Stimulated activated naive CD8-positive, alpha-beta T cell treated with anti-CD3 and anti-CD28 coated beads, Interleukin-15, amount 100 ng/mL, for 72 hours (primary cell): Measurements from ENCODE around the gene RASAL2.
"Not testable (repeated sequence)": the region's sequence is repeated elsewhere in the genome, so short reads cannot be mapped to it uniquely, and the experiment has no call there.

ENCODE experiments used
- ATAC-seq: fragments of 150-1000 bp; cut with Tn5 transposase; 2 replicates; pipeline ENCODE4 v1.10.0; 2021; ENCODE audit warnings: mild to moderate bottlenecking, moderate library complexity
- DNase-seq, 2 donors: peaks; one replicate each; pipeline ENCODE4 v3.0.0; 2021 to 2022
- H3K27ac Mint-ChIP-seq, 2 donors: one replicate each; pipeline ENCODE4 v1.8.0; 2022; ENCODE audit warnings: mild to moderate bottlenecking in 2 of 2, mixed read lengths in 2 of 2, moderate library complexity in 2 of 2
- H3K27me3 Mint-ChIP-seq: one replicate; pipeline ENCODE4 v1.8.0; 2022; ENCODE audit warnings: mixed read lengths
- H3K4me1 Mint-ChIP-seq: one replicate; pipeline ENCODE4 v1.8.0; 2022; ENCODE audit warnings: mild to moderate bottlenecking, mixed read lengths
- H3K4me3 Mint-ChIP-seq, 2 donors: one replicate each; pipeline ENCODE4 v1.8.0; 2022; ENCODE audit warnings: mild to moderate bottlenecking in 2 of 2, mixed read lengths in 2 of 2, moderate library complexity in 1 of 2
- H3K9me3 Mint-ChIP-seq, 2 donors: one replicate each; pipeline ENCODE4 v1.8.0; 2022; ENCODE audit warnings: mixed read lengths in 2 of 2

RASAL2 gene

DNA sequence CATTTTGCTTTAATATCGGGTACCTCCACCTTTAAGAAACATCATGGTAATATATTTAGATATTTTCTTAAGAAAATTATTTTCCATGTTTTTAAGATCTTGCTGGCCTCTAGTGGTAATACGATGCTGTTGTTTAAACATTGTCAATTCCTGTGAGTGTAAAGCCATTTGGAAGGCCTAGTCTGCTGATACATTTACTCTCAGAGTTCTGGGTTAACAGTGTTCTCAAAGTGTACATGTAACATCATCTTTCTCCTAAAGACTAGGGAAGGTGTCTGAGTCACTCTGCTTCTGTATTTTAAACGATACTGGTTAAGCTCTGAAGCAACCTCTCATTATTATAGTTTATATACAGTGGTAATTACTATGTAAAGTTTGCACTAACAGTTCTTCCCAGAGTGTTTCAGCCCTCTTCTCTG is 189.1 kb downstream of the RASAL2 start:
- Mint-ChIP-seq H3K4me3 (no peak overlapping the region), H3K27me3 (no peaks in the 10 kb centered on the region), H3K4me1 (no peaks in the 10 kb centered on the region), H3K9me3 (no peaks in the 10 kb centered on the region), H3K27ac (no peak overlapping the region)
- no peak for ATAC-seq
- DNase-seq = no peak

DNA sequence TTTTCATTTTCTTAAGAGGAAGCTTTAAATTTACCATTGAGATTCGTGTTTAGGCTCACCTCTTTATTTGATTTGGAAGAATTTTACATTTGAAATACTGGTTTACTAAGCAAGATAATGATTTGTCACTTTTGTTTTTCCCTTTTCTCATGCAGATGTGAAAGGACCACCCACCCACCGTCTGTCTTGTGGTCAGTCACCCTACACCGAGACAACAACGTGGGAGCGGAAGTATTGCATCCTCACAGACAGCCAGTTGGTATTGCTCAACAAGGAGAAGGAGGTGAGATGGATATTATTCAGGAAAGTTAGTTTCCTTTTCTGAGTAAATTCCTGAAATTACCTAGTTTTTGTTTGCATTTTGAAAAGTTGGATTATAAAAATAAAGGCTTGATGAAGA is 189.5 kb downstream of the RASAL2 start:
- no peaks in the 10 kb centered on the region for H3K4me1 Mint-ChIP-seq
- no peaks in the 10 kb centered on the region for H3K27me3 Mint-ChIP-seq
- no peak overlapping the region for H3K4me3 Mint-ChIP-seq
- no peaks in the 10 kb centered on the region for H3K9me3 Mint-ChIP-seq
- DNase-seq (no peak), ATAC-seq (no peak)
- no peak overlapping the region for H3K27ac Mint-ChIP-seq

DNA sequence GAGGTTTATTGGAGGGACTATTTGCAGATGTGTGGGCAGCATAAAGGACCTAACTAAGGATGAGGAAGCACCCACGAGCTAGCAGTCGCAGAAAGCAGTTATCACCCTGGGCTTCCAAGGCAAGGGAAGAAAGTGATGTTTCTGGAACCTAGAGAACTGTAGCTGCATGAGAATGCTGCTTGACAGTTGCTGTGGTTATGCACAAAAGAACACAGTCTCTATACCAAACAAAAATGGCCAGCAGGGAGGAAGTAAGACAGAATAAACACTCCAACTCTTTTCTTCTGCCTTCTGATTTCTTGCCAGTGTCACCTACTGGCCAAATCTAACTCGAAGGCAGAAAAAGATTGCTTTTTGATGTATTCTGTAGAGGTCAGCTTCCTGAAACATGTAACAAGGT is 190.2 kb downstream of the RASAL2 start:
- no peaks in the 10 kb centered on the region for H3K27me3 Mint-ChIP-seq
- no peaks in the 10 kb centered on the region for H3K9me3 Mint-ChIP-seq
- no peak for ATAC-seq
- H3K4me1 Mint-ChIP-seq = no peaks in the 10 kb centered on the region
- DNase-seq = no peak
- no peak overlapping the region for H3K27ac Mint-ChIP-seq
- H3K4me3 Mint-ChIP-seq = no peak overlapping the region

DNA sequence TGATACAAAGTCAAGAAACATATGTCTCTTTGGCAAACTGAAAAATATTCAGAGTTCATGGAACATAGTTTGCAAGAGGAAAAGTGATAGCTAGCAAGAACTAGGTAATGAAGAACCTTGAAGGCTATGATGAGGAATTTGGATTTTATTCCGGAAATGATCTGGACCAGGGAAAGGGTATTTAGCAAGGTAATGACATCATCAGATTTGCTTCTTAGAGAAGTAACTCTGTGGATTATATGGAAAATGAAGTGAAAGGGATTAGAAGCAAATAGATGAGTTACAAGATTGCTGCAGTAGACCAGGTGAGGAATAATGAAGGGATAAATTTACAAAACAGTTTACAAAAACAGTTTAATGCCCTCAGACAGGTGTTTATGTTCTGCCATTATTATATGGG is 197.3 kb downstream of the RASAL2 start:
- H3K27ac Mint-ChIP-seq = no peak overlapping the region
- ATAC-seq (no peak), DNase-seq (no peak)
- H3K9me3 Mint-ChIP-seq = no peaks in the 10 kb centered on the region
- H3K4me1 Mint-ChIP-seq = no peaks in the 10 kb centered on the region
- no peaks in the 10 kb centered on the region for H3K27me3 Mint-ChIP-seq
- H3K4me3 Mint-ChIP-seq = no peak overlapping the region

DNA sequence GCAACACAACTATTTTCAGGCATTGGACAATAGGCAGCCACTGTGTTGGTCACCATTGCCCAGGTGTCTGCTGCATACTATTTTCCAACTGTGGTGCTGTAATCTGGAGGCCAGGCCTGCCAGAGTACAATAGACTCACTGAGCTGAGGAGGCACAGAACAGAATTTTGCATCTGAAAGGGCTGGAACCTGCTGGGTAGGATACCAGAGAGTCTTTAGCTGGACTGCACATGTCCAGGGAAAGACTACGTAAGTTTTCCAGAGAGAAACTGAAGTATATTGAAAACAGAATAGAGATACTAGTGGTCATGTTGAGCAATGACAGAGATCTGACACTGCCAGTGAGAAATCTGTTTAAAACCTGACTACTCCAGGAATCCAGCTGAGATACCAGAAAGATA is 200.8 kb downstream of the RASAL2 start:
- ATAC-seq (no peak), DNase-seq (no peak)
- Mint-ChIP-seq H3K27me3 (peaks cover 1% of the 10 kb centered on the region), H3K4me1 (no peaks in the 10 kb centered on the region), H3K27ac (no peak overlapping the region), H3K4me3 (no peak overlapping the region), H3K9me3 (no peaks in the 10 kb centered on the region)

DNA sequence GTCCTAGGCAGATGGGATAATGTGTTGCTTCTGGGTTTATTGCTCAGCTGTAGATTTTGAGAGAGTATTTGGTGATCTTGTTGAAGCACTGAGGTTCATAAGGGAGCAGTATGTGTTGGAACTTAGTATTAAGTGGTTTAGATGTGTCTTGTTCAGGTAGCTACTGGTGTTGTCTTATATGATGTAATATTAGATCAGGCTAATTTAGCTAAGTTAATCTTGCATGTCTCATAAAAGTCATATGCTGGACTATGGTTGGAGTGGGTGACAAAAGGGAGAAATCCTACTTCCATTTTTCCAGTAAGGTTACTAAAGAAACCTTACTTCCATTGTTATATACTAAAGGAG is 206.4 kb downstream of the RASAL2 start:
- Mint-ChIP-seq H3K4me3 (no peak overlapping the region), H3K27me3 (peaks cover 15% of the 10 kb centered on the region), H3K4me1 (no peaks in the 10 kb centered on the region), H3K27ac (no peak overlapping the region), H3K9me3 (no peaks in the 10 kb centered on the region)
- ATAC-seq = no peak
- DNase-seq = no peak

DNA sequence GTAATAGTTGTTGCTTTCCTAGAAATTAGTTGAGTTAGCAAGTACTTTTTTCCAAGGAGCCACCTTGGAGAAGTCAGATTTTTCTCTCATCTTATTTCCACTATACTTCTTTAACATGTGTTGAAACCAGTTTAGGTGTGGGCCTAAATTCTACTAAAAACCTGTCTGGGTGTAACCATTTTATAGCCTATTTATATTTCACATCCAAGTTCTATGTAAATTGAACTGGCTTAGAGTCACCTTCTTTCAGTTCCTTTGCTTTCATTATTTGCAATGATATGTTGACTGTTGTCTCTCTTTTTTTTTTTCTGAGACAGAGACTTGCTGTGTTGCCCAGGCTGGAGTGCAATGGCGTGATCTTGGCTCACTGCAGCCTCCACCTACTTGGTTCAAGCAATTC is 207.2 kb downstream of the RASAL2 start:
- no peak for ATAC-seq
- Mint-ChIP-seq H3K4me1 (no peaks in the 10 kb centered on the region), H3K27me3 (peaks cover 15% of the 10 kb centered on the region), H3K27ac (no peak overlapping the region), H3K4me3 (no peak overlapping the region), H3K9me3 (no peaks in the 10 kb centered on the region)
- DNase-seq = no peak

DNA sequence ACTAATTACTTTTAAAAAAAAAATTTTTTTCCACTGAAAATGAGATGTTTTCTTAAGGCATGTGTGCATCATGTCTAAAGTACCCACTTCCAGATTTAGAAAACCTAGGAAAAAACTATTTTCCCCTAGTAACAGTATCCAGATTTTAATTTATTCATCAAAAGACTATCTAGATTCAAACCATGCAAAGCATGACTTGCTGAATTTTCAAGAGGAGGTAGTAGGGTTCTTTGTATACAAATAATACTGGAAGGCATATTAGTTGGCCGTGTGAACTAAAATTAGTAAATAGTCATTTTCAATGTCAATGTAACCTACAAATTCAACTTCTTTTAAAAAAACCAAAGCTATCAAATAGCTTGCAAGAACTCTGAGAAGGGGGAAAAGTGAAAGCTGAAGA is 213.4 kb downstream of the RASAL2 start:
- Mint-ChIP-seq H3K27me3 (peaks cover 17% of the 10 kb centered on the region), H3K4me3 (no peak overlapping the region), H3K4me1 (no peaks in the 10 kb centered on the region), H3K27ac (no peak overlapping the region), H3K9me3 (no peaks in the 10 kb centered on the region)
- DNase-seq = no peak
- no peak for ATAC-seq

DNA sequence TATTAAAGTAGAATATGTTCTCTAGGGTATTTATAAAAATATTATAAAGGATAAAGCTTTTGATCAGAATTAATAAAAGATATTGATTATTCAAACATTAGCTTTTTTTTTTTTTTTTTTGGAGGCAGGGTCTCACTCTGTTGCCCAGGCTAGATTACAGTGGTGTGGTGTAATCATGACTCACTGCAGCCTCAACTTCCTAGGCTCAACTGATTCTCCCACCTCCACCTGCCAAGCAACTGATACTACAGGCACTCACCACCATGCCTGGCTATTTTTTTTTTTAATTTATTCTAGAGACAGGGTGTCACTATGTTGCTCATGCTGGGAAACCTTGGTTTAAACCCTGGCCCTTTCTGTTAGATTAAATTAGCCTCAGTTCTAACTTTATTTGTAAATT is 214.5 kb downstream of the RASAL2 start:
- Mint-ChIP-seq H3K27me3 (peaks cover 16% of the 10 kb centered on the region), H3K27ac (no peak overlapping the region), H3K4me1 (no peaks in the 10 kb centered on the region), H3K9me3 (no peaks in the 10 kb centered on the region), H3K4me3 (no peak overlapping the region)
- DNase-seq (no peak), ATAC-seq (no peak)

DNA sequence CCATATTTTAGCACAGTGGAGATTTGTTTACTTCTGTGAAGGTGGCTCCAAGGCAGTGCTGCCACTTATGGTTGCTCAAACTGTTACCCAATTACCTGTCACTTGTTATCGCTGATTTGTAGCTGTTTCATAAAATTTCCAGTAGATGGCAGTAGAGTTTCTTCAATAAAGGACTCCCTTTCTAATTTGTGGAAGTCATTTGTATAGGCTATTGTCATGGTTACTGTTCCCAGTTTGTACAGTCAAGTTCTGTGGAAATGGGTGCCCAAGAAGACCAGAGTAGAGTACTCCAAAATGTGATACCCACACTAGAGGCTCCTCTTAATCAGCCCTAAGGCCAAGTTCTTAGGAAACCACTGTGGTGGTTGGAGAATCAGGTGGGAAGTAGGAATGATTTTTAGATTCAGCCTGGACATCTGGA is 216.8 kb downstream of the RASAL2 start:
- peak; percentile 56 for ATAC-seq
- H3K4me1 Mint-ChIP-seq = no peaks in the 10 kb centered on the region
- H3K27me3 Mint-ChIP-seq = peaks cover 10% of the 10 kb centered on the region
- no peak overlapping the region for H3K27ac Mint-ChIP-seq
- no peak overlapping the region for H3K4me3 Mint-ChIP-seq
- DNase-seq = peak in 1 of 2 donors; percentile 5
- H3K9me3 Mint-ChIP-seq = no peaks in the 10 kb centered on the region

DNA sequence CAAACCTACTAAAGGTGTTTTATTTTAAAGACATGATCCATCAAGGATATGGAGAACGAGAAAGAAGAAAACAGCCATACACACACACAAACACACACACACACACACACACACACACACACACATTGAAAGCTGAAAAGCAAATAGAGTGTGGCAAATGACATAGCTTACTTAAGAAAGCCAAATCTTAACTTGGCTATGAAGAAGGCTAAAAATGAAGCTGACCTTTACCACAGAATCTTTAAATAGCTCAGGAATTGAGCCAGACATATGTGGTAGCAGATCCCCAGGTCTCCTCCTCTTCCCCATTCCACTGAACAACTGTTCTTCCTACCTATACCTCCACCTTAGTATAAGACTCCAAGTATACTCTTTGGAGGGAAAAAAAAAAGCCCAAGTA is 217.3 kb downstream of the RASAL2 start:
- ATAC-seq (no peak), DNase-seq (no peak)
- no peaks in the 10 kb centered on the region for H3K4me1 Mint-ChIP-seq
- H3K9me3 Mint-ChIP-seq = no peaks in the 10 kb centered on the region
- H3K27me3 Mint-ChIP-seq = peaks cover 10% of the 10 kb centered on the region
- no peak overlapping the region for H3K4me3 Mint-ChIP-seq
- H3K27ac Mint-ChIP-seq = no peak overlapping the region

DNA sequence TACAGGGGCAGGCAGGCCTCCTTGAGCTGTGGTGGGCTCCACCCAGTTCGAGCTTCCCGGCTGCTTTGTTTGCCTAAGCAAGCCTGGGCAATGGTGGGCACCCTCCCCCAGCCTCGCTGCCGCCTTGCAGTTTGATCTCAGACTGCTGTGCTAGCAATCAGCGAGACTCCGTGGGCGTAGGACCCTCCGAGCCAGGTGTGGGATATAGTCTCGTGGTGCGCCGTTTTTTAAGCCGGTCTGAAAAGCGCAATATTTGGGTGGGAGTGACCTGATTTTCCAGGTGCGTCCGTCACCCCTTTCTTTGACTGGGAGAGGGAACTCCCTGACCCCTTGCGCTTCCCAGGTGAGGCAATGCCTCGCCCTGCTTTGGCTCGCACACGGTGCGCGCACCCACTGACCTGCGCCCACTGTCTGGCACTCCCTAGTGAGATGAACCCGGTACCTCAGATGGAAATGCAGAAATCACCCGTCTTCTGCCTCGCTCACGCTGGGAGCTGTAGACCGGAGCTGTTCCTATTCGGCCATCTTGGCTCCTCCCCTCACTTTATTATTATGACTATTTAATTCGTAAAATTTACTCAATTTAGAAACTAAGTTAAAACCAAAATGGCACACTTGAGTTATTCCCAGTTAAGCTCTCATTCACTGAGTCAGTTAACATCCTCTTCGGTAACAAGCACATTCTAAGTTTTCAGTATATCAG is 226.5 kb downstream of the RASAL2 start:
- H3K4me3 Mint-ChIP-seq, H3K4me1 Mint-ChIP-seq, H3K27me3 Mint-ChIP-seq, H3K27ac Mint-ChIP-seq, DNase-seq, ATAC-seq, H3K9me3 Mint-ChIP-seq: not testable (repeated sequence)

DNA sequence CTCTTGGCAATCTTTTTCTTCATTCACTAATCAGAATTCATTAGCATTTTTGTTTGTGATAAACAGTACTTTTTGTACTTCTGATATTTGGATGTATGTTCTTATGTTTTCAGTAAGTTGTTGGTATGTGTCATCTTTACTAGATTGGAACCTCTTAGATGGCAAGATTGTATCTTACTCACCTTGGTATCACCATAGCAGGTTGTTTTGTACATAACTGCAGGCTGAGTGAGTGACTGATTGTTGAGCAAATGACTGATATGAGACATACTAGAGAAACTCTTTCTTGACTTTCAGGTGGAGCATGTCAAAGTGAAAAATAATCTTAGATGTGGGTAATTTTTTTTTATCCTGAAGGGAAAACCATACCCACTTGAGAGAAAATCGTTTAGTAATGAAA is 229.2 kb downstream of the RASAL2 start:
- H3K9me3 Mint-ChIP-seq = no peaks in the 10 kb centered on the region
- peaks cover 9% of the 10 kb centered on the region for H3K27me3 Mint-ChIP-seq
- no peaks in the 10 kb centered on the region for H3K4me1 Mint-ChIP-seq
- no peak overlapping the region for H3K27ac Mint-ChIP-seq
- H3K4me3 Mint-ChIP-seq = no peak overlapping the region
- DNase-seq = no peak
- ATAC-seq = no peak

DNA sequence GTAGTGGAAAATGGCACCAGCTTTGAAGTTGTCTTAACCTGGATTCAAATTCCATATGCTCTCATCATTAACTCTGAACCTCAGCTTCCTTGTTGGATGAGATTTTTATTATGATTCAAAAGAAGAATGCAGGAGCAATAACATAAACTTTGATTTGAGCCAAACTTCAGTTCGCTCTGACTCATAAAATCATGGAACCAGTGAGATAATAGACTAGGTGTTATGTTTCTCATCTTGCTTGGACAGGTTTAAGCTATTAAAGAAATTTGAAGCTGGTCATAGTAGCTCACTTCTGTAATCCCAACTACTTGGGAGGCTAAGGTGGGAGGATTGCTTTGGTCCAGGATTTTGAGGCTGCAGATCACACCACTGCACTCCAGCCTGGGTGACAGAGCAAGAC is 230.1 kb downstream of the RASAL2 start:
- H3K4me3 Mint-ChIP-seq = no peak overlapping the region
- DNase-seq (no peak), ATAC-seq (no peak)
- H3K4me1 Mint-ChIP-seq = no peaks in the 10 kb centered on the region
- peaks cover 9% of the 10 kb centered on the region for H3K27me3 Mint-ChIP-seq
- H3K27ac Mint-ChIP-seq = no peak overlapping the region
- H3K9me3 Mint-ChIP-seq = no peaks in the 10 kb centered on the region

DNA sequence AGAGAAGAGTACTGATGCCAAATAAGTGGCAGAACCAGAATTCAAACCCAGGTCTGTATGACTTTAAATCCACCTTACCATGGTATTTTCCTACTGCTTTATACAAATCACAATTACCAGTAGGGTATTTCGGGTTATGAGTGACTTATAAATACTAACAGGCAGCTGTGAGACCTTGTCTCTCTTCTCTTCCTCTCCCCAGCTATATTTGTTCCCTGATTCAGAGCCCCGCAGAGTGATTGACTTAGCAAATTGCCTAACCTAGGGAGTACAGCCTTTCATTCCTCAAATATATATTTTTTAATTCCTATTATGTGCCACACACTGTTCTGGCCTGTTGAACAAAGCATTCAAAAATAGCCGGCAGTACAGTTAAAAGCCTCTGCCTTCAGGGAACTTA is 234.8 kb downstream of the RASAL2 start:
- no peak overlapping the region for H3K4me3 Mint-ChIP-seq
- no peaks in the 10 kb centered on the region for H3K27me3 Mint-ChIP-seq
- H3K27ac Mint-ChIP-seq = no peak overlapping the region
- no peaks in the 10 kb centered on the region for H3K9me3 Mint-ChIP-seq
- DNase-seq (no peak), ATAC-seq (no peak)
- H3K4me1 Mint-ChIP-seq = no peaks in the 10 kb centered on the region

DNA sequence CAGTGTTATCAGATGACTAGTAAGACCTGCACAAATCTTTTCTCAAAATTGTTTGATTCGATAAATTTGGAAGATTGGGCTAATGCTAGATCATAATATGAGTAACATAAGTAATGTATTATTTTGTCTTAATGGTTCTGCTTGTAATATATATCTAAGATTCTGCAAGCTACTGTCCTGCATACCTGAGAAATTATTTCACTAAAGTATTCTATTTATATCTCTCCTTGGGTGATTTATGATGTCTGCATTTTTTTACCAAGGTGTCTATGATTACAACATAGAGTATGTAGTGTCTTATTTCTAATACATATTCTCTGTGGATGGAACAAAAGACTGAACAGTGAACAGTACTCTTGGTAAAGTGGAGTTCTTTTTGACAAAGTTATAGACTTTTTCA is 236.2 kb downstream of the RASAL2 start:
- H3K27me3 Mint-ChIP-seq = no peaks in the 10 kb centered on the region
- no peaks in the 10 kb centered on the region for H3K4me1 Mint-ChIP-seq
- H3K9me3 Mint-ChIP-seq = no peaks in the 10 kb centered on the region
- no peak overlapping the region for H3K4me3 Mint-ChIP-seq
- DNase-seq (no peak), ATAC-seq (no peak)
- H3K27ac Mint-ChIP-seq = no peak overlapping the region

DNA sequence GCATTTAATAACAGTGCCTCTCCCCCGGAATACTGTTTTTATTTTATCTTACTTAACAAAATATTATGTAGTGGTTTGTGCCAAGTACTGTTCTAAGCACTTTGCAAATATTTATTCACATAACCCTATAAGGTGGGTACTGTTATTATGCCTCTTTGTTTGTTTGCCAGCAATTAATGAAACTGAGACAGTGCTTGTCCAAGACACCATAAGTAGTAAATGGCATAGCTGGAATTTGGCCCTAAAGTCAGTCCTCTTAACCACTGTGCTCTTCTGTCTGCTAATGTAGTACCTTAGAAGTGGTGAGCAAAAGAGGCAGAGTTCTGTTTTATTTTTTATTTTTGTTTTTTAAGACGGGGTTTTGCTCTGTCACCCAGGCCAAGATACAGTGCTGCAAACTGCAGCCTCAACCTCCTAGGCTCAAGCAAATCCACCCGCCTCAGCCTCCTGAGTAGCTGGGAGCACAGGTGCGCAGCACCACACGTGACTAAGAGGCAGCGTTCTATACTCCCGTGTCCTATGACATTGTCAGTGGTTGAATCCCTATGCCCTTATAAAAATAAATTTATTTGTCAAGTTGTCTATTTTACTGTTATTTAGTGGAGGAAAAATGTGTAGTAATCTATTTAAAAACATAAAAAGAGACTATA is 237.1 kb downstream of the RASAL2 start:
- DNase-seq = no peak
- Mint-ChIP-seq H3K4me1 (no peaks in the 10 kb centered on the region), H3K27me3 (no peaks in the 10 kb centered on the region), H3K9me3 (no peaks in the 10 kb centered on the region), H3K4me3 (no peak overlapping the region), H3K27ac (no peak overlapping the region)
- no peak for ATAC-seq
